Erythroblast (primary cell): ENCODE results near the gene FGF18.

Source experiments
- GATA1 ChIP-seq: IDR thresholded peaks from 2 replicates; pipeline ENCODE4 v1.6.1; 2011; ENCODE audit warnings: low read depth, mild to moderate bottlenecking, control low read depth, low read length, moderate library complexity
- POLR2A ChIP-seq: IDR thresholded peaks from 2 replicates; pipeline ENCODE4 v1.6.1; 2011; ENCODE audit warnings: mild to moderate bottlenecking, low read length

GRCh38 chr5:171433352-171433698 lies 13.9 kb downstream of the FGF18 start:
- no peak for TF ChIP-seq POLR2A
- no peak for TF ChIP-seq GATA1
